T-helper 22 cell (primary cell): Measurements from ENCODE around the gene RTN3.

Source experiments
- DNase-seq: peaks from one replicate; pipeline ENCODE4 v3.0.0-alpha.2; 2020; ENCODE audit warnings: low read depth

The RTN3 gene

DNA sequence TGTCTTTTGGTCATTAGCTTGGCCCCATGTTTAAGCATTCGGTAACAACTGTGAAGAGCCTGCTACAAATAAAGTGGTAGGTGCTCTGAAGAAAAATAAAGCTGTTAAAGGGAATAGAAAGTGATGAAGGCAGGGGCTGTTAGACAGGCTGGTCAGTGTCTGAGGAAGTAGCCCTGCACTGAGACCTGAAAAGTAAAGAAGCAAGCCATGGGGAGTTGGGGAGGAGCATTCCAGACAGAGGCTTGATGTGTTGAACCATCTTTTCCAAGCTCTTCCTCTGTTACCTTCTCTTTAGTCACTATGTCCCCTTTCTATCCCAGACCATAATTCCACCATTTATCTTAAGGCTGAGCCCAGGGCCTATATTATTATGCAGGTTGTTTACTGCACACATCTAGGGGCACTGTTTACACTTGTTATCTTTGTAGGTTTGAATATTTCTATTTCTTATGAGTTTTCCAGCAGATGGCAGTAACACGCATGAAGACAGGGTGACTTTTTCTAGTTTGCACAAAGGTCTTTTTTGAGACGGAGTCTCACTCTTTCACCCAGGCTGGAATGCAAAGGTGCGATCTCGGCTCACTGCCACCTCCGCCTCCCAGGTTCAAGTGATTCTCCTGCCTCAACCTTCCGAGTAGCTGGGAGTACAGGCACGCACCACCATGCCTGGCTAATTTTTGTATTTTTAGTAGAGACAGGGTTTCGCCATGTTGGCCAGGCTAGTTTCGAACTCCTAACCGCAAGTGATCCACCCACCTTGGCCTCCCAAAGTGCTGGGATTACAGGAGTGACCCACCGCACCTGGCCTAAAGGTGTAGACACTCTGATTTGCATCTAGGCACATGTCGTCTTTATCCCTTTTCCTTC, 64.2 kb downstream of the RTN3 start:
- no peak for DNase-seq

DNA sequence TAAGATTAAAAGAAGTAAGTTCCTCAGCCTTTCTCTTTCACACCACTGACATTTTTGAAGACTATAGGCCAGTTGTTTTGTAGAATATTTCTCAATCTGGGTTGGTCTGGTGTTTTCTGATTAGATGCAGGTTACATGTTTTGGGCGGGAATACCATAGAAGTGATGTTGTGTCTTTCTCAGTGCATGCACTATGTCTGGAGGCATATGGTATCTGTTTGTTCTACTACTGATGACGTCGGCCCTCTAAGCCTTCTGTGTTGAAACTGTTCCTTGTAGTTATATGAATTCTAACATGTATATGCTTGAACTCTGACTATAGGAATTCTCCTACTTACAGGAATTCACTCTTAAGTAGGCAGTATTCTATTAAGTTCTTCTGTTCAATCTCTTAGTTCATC, 65.7 kb downstream of the RTN3 start:
- DNase-seq, result no peak

- no peak for DNase-seq
Measured at GRCh38 chr11:63749624-63750023, 68.3 kb downstream of the RTN3 start.

DNA sequence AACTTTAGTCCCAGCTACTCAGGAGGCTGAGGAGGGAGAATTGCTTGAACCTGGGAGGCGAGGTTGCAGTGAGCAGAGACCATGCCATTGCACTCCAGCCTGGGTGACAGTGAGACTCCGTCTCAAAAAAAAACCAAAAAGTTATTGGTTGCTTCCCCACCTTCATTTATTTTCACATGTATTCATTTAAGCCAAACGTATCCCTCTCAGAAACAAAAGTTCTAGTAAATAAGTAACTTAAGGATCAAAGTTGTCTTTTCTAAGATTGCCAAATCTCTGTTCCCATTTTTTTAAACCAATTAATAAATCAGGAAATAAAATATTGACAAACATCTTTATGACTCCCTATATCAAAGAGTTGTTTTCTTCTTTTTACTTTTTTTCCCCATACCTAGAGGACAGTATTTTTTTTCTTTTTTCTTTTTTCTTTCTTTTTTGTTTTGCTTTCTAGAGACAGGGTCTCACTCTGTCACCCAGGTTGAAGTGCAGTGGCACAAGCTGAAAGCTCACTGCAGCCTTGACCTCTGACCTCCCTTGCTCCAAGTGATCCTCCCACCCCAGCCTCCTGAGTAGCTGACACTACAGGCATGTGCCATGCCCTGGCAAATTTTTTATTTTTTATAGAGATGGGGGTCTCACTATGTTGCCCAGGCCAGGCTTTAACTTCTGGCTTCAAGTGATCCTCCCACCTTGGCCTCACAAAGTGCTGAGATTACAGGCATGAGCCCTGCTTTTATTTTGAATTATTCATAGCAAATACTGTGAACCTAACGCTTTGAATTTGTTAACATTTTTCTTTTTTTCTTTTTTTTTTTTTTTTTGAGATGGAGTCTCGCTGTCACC, 75.8 kb downstream of the RTN3 start:
- DNase-seq, result no peak

DNA sequence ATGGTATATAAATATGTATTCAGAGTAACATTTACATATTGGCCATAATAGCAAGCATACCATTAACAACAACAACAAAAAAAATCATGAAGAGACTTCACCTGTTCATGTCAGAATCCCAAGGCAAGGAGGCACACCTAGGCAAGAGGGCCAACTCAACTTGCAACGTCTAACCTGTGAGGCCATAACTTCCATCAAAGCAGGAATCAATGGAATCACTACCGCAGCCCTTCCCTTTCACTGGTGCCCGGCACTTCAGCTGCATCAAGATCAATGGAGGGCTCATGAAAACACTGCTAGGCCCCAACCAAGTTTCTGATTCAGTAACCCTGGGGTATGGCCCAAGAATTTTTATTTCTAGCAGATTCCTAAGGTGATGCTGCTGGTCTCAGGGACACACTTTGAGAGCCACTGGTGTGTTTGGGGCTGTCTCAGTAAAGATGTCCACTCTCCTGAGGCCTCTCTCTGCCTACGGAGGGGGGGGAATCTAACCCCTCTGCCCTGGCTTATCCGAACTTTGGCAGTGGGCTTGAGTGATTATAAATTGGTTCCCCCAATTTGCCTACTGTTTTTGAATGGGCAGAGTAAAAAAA, 79.3 kb downstream of the RTN3 start:
- no peak for DNase-seq

- no peak for DNase-seq
Measured at GRCh38 chr11:63761188-63761587, 79.9 kb downstream of the RTN3 start.

GRCh38 chr11:63761931-63762653, 80.8 kb downstream of the RTN3 start:
- no peak for DNase-seq

DNA sequence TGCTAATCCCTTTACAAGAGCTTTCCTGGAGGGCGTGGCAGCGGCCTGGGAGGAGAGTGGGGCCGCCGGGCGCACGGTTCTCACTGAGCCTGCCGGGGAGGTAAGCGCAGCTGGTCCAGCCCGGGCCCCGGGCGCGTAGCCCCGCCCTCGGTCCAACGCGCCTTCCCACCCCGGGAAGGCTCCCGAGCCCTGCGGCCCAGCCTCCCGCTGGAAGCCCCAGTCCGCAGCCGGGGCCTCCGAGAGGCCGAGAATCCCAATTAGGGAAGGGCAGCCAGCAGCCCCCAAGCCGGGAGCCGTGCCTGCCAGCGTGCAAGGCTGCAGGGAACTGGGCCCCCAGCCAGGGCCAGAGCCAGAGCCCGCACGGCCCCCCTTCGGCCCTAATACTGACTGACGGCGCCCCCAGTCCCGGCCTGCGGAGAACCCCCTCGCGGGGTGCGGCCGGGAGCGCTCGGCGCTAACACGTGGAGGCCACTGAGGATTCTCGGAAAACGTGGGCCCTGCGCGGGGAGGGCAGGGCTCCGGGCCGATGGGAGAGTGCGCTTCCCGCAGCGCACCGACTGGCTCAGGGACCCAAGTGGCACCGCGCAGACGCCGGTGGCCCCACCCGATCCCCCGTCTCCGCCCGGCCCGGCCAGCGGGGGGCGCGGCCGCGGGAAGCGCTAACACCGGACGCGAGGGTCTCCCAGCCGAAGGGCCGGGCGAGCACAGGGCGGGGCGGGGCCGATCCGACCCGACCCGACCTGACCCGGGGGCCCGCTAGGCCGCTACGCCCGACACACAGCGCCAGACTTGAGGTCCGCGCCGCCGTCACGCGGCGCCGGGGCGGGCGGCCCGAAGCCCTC, 81.6 kb downstream of the RTN3 start:
- no peak for DNase-seq

- no peak for DNase-seq
Measured at GRCh38 chr11:63763496-63764339, 82.4 kb downstream of the RTN3 start.

DNA sequence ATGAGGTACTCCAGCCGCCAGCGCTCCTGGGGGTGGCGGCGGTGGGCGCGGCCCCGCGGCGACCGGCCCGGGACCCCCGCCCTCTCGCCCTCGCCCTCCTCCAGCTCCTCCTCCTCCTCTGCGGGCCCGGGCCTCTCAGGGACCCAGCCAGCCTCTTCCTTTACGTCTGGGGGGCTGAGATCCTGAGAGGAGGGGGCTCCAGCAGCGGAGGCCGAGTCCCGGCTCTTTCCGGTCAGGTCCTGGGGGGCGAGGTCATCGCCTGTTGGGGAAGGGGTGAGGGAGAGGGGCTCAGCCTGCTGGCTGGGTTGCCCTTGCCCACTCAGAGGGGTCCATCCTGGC, 83.0 kb downstream of the RTN3 start:
- no peak for DNase-seq

DNA sequence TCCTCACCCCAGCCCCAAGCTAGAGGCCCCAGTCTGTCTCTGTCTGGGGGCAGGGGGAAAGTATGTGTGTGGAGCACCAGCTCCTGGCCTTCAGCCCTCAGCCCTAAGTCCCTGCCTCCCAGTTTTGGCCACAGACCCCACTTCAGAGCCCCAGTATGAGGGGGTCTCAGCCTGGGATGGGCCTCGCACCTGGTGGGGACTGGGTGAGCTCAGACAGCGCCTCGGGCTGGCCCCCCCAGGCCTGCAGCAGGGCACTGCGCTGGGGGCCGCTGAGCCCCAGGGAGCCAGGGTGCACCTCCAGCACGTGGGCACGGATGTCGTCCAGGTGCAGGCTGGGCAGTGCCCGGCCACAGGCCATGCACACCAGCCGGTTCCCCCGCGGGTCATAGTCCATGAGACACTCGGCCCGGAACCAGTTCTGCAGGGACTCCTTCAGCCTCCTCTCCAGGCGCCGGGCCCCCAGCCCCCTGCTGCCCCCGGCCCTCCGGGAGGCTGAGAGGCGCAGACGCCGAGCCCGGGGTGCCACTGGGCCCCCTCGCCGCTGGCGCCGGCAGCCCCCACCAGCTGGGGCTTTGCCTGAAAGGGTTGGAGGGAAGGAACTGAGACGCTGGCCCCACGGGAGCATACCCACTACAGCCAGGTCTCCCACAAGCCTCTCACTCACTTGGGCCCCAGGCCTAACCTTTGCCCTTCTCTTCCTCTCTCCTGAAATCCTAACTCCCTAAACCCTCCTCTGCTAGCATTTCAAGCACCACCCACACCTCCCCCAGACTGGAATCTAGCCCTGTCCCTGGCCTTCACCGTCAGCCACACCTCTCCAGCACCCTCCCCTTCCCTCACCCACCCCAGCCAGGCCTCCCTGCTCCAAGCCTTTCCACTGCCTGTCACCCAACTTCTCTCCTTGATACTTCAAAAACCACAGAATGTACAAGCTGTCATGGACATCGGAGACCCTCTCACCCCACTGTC, 83.7 kb downstream of the RTN3 start:
- no peak for DNase-seq

DNA sequence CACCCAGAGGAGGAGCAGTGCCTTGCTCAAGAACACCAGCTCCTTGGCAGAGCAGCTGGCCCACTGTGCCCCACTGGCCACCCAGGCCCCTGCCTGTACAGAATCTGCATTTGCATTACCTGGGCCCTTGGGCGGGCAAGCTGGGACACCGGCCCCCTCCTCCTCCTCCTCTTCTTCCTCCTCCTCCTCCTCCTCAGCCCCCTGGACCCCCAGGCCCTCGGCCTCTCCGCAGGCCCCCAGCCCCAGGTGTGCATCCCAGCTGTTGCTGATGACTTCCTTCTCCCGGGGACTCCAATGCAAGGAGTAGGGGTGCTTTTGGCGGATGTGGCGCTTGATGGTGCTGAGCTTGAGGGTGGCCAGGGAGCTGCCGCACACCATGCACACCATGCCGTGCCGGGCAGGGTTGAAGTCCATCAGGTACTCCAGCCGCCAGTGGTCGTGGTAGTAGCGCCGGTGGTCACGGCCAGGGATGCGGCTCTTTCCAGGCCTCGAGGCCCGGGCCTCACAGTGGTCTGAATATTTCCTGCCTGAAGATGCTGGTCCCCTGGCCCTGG, 84.5 kb downstream of the RTN3 start:
- no peak for DNase-seq

DNA sequence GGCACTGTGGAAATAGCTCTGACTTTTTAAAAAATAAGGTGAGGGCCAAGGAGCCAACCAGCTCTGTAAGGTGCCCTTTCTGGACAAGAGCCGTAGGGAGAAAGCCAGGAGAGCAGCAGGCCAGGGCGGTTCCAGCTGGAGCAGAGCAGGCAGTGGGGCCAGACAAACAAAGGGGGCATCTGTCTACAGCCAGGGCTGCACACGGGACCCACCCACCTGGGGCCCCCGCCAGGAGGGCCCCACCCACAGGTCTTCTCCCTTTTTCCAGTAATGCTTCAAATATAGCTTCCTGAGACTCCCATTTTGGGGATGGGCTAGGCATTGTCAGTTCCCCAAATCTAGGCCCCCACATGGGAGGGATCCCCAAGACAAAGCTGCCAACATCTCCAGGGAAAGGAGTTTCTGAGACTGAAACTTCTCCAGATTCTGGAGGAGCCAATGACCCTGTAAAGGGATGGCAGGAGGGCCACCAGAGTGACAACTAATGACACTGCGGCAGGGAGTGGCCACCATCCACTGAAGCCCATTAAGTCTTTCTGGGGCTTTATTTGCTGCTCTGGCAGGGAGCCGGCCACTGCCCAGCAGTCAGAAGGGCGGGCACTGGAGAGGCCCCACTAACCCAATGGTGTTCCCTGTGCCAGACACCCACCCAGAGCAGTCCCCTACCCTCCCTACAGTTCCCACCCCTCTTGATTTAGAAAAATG, 85.4 kb downstream of the RTN3 start:
- DNase-seq, result no peak

DNA sequence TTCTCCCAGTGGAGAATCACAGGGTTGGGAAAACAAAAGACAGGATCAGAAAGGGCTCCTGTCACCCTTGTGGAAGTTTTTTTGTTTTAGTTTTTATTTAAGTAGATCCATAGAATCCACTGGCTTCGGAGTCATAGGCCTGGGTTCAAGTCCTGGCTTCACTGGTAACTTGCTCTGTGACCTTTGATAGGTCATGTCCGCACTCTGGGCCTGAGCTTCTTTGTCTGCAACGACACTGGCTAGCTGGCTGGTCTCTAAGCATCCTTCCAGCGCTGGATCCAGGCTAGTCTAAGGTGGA, 85.9 kb downstream of the RTN3 start:
- no peak for DNase-seq

- DNase-seq, result peak; percentile 24
Measured at GRCh38 chr11:63767565-63768236, 86.4 kb downstream of the RTN3 start.

- DNase-seq, result peak; percentile 33
Measured at GRCh38 chr11:63768237-63769041, 87.1 kb downstream of the RTN3 start, which contains the start of gene ZFTA. Gene ZFTA (minus strand): TSS chr11:63768775. CDS start chr11:63768622, 153 bp downstream.
